HG03135 (cell line): Measurements from ENCODE around the gene SKP1.
A peak's percentile ranks its signal among the peaks of the same experiment; 100 is the strongest.

ENCODE experiments used
- ATAC-seq: cut with Tn5 transposase; IDR thresholded peaks from one replicate; pipeline ENCODE4 v1.9.1; 2021; ENCODE audit warnings: mild to moderate bottlenecking, moderate library complexity; ENCODE audit not compliant: unreplicated experiment

Gene SKP1

DNA sequence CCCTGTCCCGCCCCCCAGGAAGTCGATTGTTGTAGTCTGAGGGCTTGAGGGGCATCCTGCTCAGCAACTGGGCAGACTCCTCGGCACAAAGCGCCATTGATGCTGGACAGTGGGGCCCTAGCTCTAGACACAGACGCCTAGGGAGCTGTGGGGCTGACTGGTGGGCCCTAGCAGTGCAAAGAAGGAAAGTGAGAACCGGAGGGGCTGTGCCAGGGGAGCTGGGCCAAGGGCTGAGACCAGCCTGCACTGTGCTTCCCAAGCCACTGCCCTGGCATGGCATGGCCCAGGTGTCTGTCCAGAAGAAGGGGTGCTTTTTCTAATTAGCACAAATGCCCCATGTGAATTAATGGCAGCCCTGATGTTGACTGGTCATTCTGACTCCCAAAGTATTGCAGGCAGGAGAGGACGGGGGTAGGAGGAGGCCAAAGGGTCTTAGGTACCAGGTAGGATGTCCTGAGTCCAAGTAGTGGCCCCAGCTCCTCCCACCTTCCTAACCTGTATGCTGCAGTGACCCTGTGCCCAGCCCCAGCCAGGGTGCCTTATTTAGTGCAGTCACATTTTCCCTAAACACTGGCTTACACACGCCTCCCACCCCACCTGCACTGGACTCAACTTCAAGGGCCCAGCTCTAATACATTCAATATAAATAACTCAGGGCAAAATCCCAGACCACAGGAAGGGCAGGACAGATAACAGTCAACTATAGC, 46.4 kb downstream of the SKP1 start:
- ATAC-seq: no peak

DNA sequence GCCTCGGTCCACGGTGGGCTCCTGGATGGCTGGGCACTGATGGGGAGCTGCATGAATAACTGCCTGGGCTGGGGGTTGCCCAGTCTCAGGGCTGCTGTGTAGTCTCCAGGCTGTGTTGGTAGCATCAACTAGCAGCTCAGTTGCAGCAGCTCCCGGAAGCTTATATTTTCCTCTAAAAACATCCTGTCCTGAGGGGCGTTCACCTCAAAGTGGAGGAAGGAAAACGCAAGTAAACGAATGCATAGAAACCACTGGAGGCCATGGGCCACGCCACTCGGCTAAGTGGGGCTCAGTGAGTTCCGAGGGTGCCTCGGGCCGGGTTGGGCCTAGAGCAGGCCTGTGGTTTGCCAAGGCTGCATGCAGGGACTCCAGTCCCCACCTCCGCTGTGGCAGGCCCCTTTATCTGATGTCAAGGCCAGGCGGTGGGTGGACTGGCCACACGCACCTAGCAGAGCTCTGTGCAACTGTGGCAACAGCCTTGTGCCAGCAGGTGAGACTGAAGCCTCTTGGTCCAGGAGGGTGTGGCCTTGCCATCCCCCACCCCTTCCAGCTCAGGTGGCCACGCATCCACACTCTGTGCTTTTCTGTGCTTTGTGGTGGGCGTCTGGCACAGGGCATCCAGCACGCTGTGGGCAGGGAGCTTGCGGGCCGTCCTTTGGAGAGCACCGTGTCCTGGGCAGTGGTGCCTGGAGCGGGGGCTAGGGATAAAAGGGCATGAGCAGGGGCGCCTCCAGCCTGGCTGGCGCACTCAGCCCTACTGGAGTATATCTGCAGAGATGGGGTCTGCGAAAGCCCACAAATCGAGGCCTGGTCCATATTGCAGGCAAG, 47.1 kb downstream of the SKP1 start:
- no peak for ATAC-seq

GRCh38 chr5:134128648-134128995, 48.1 kb downstream of the SKP1 start:
- ATAC-seq: no peak

GRCh38 chr5:134127988-134128647, 48.6 kb downstream of the SKP1 start:
- no peak for ATAC-seq

DNA sequence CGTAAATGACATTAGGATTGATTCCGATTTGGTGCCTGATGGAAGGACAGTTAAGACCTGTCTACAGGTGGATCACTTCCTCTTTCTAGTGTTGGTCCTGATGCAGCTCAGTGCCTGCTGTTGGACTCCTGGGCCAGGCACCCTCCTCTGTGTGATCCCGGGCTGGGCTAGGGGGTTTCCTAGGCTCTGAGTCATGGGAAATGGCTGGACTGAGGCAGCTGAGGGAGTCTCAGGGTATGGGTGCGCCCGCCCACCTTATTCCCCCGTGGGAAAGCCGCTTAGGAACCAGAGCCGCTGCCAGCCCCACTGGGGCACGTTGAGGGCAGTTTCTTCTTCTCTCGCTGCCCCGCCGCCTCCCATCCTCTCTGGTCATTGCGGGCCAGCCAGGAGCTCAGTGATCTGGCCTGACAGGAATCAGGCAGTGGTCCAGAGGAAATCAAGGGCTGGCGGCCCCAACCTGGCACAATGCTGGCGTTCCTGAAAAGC, 49.3 kb downstream of the SKP1 start:
- ATAC-seq: peak; percentile 68

DNA sequence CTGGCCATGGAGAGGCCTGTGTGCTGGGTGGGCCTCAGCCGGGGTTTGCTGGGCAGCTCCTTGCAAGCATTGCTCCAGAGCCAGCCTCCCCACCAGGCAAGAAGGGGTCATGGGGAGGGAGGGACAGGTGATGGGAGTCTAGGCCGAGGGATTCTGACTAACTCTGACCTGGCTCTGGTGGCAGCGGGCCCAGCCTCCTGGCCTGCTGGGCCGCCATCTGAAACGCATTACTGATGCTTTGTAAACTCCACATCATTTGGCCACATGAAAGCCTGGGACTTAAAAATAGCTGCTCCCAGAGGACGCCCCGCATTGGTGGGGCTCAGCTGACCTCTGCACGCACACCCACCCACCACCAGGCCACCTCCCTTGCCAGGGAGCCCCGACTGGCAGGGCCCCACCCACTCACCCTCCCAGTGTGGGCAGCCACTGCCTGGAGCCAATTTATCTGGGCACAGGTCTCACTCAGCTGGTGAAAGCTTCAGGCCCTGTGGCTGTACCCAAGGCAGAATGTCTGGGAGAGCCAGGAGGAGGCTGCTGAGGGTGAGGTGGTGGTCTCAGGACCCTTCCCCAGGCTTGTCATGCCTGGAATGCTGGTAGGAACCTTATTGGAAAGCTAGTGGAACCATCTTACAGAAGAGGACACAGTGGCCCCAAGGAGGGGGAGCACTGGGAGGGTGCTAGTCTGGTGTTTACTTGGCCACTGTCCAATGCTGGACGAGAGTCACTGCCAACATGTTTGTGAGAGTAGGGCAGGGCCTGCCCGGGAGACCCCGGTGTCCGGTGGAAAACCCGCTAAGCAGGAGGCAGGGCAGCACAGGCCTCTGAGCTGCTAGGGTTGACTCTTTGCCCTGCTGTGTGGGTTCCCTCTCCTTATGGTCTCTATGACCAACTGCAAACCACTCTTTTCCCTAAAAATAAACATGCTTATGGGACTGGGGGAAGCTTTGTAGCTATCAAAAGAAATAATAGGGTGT, 51.4 kb downstream of the SKP1 start:
- no peak for ATAC-seq

DNA sequence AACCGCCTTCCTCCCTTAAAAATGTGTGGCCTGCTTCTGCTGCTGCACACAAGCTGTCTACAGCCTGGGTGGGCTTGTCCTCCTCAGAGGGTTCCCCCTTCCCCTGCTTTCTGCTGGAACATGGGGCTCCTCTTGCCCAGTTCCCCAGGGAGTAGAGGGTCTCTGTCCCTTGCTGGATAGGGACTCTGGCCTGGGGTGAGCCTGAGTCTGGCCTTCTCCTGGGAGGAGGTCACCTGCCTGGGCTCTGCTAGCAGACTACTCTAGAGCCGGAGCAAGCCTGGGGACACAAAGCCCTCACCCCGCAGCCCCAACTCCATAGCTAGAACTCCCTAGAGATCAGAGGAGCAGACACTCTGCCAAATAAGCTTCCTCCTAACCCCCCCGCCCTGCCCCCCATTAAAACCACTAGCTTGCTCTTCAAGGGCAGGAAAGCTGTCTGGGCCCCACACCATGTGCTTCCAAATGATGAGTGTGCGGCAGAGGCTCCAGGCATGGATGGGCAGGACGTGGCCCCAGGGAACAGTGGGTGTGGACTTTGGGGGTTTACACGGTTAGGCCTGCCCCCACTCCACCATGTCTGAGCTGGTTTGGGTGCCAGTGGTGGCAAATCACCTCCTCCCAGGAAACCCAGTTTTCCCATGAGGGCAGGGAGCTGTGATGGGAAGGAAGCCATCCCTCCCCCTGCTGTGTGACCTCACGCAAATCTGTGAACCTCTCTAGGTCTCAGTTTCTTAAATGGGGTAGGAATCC, 52.3 kb downstream of the SKP1 start:
- no peak for ATAC-seq

- ATAC-seq: no peak
These were observed 53.4 kb downstream of the SKP1 start for GRCh38 chr5:134123360-134123759.

- ATAC-seq: no peak
These were observed 54.2 kb downstream of the SKP1 start for GRCh38 chr5:134122530-134122929.

- no peak for ATAC-seq
These were observed 56.2 kb downstream of the SKP1 start for GRCh38 chr5:134120386-134121138.

DNA sequence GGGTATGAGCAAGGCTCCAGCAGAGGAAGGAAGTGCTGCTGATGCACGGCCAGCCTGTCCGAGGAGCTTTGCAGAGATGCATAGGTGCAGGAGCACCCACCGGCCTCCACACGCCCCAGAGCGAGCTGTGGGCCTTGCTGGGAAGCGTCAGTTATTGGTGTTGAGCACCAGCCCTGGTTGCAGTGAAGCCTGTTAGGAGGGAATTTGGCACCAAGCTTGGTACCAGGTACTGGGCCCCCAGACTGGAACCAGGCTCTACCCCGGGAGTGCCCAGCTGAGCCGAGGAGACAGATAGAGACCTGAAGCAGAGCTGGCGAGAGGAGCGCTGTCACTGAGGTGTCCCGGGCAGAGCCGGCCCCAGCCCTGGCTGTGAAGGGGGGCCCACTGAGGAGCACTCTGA, 57.0 kb downstream of the SKP1 start:
- no peak for ATAC-seq

DNA sequence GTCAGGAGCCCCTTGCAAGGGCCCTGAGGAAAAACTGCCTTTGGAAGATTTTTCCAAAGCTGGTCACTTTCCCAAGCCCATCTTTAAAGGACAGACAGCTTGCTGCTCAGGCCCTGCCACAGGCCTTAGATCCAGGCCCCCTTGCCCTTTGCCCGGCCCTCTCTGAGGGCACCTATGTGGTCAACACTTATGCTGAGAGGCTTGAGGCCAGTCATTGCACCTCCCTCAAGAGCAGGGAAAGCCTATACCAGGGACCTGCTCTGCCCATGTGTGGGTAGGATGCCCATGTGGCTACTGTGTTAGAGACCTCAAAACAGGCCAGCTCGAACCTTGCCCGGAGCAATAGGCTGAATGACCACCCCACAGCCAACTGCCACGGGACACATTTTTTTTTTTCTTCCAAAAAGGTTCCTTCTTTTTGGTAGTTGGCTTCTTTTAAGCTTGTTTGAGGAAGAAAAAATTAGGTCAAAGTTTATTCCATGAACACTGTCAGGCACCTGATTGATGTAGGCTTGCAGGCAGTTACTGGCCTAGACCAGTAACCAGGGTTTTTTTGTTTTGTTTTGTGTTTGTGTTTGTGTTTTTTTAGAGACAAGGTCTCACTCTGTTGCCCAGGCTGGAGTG, 58.4 kb downstream of the SKP1 start:
- no peak for ATAC-seq

DNA sequence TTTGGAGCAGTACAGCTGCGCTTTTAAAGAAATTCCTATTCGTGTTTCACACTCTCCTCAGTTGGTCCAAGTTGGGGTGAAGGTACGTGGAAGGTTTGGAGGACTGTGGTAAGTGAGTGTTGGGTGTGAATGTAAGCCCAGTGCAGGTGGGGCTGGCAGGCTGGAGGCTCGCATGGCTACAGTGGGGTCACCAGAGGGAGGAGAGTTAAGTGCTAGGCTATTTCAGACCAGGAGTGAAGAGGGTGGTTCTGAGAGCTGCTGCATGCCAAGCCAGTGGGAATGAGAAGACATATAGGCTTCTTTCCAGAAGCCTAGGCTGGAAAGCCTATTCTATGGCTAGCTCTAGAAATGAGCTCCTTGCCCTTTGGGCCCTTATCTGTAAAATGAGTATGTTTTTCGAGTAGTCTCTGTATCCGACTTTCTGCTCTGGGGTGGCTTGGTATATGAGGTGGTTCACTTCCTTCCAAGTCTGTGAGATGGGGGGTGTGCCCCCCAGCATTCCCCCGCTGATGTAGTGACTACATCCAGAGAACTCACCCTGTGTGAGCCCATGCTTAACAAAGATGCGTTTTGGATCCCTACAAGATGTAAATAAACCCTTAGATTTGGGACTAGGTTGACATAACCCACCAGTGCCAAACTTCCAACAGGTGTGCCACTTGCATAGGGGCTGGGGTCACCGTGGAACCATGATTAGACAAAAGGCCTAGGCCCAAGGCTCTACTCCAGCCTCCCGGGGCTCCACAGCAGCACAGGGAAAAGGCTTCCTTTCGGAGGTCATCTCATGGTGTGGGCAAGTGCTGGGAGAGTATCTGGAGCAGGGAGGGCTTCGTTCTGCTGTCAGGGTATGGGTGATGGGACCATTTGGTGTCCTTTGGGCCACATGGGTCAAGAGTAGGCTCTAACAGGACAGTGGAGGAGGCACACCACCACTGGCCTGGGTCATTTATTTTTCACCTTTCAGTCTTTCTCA, 59.7 kb downstream of the SKP1 start:
- no peak for ATAC-seq

GRCh38 chr5:134116286-134116685, 60.5 kb downstream of the SKP1 start:
- ATAC-seq: no peak

DNA sequence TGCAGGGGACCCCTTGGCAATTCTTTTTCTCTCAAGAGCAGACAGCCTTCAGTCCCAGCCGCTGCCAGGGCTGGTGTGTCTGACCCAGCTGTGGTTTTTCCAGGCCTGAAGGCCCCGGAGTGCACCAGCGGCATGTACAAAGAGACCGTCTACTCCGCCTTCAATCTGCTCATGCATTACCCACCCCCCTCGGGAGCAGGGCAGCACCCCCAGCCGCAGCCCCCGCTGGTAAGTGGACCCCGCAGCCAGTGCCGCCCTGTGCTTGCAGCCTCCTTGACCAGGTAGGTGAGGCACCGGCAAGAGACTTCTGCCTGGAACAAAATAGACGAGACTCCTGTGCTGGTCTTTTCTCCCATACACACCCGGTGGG, 61.0 kb downstream of the SKP1 start:
- no peak for ATAC-seq

DNA sequence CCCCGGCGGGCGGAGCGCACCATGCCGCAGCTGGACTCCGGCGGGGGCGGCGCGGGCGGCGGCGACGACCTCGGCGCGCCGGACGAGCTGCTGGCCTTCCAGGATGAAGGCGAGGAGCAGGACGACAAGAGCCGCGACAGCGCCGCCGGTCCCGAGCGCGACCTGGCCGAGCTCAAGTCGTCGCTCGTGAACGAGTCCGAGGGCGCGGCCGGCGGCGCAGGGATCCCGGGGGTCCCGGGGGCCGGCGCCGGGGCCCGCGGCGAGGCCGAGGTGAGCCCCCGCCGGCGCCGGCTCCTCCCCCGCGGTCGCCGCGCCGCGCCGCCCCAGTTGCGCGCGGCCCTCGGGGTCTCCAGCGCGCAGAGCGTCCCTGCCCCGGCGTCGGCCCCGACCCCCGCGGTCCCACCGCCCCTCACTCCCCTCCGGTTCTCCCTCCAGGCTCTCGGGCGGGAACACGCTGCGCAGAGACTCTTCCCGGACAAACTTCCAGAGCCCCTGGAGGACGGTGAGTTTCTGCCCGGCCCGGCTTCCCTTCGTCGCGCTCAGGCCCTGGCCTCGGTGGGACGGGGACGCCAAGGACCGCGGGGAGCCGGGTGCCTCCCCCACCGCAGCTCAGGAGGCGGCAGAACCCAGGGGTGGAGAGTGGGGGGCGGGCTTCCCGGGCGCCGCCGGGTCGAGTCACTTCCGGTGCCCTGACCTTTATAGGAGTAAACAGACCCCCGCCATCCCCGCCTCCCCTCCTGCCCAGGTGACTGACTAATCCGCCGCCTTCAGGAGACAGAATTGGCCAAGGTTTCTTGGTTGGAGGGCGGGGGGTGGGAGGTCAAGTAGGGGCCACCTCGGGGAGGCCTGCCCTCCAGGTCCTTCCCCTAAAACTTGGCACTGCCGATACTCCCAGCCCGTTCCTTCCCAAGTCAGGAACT, 61.6 kb downstream of the SKP1 start:
- ATAC-seq: no peak
